Panc1 (cell line): Measurements from ENCODE around the gene PLOD3. TPM values are rescaled to one million over a fixed set of nuclear protein-coding genes. Genes with fewer than 3 reads are reported as not detected.
A peak's percentile ranks its signal among the peaks of the same experiment; 100 is the strongest.

Source experiments
- ATAC-seq: fragments of 200-7000 bp; cut with Tn5 transposase; 2 replicates; pipeline ENCODE4 v1.9.1; 2020; ENCODE audit warnings: mild to moderate bottlenecking, moderate library complexity
- BruUV-seq: library from RNA; stranded (reverse); fragments of 400-500 nt; replicated peaks from 2 replicates; lab custom pipeline; 2021; lab: Mats Ljungman, UMichigan
- CTCF ChIA-PET: fragments of 300-600 bp; sonication (Branson Sonifier 250); formaldehyde crosslinking; loops from one replicate; lab custom pipeline; 2022; ENCODE audit warnings: antibody characterized with exemption; lab: Charles Lee
- POLR2A ChIA-PET: fragments of 300-600 bp; sonication (Branson Sonifier 250); formaldehyde crosslinking; loops from one replicate; lab custom pipeline; 2022; ENCODE audit warnings: antibody characterized with exemption; lab: Charles Lee
- DNase-seq: peaks from one replicate; pipeline ENCODE4 v3.0.0-alpha.2; 2010; ENCODE audit warnings: low read depth, low spot score
- H3K27ac ChIP-seq: 2 replicates; pipeline ENCODE4 v1.5.1; 2011; ENCODE audit warnings: mild to moderate bottlenecking, low read length, inconsistent platforms
- H3K27me3 ChIP-seq: fragments of 200-500 bp; sonication (Bioruptor generic); 2 replicates; pipeline ENCODE4 v1.6.0; 2014; ENCODE audit warnings: low read length, inconsistent platforms; ENCODE audit not compliant: control insufficient read depth, insufficient read depth
- H3K36me3 ChIP-seq: fragments of 200-500 bp; sonication (Bioruptor generic); 2 replicates; pipeline ENCODE4 v1.5.1; 2014; ENCODE audit warnings: inconsistent platforms, mild to moderate bottlenecking, low read length, moderate library complexity; ENCODE audit not compliant: control insufficient read depth, insufficient read depth
- H3K4me1 ChIP-seq: 2 replicates; pipeline ENCODE4 v1.5.1; 2011; ENCODE audit warnings: inconsistent platforms, mild to moderate bottlenecking, low read length, moderate library complexity; ENCODE audit not compliant: control insufficient read depth, insufficient read depth
- H3K4me3 ChIP-seq, 2 experiments: 2 replicates each; pipeline ENCODE4 v1.5.1; 2011 to 2012; ENCODE audit warnings: low read depth in 2 of 2, low read length in 2 of 2, mild to moderate bottlenecking in 2 of 2, inconsistent platforms in 1 of 2, moderate library complexity in 1 of 2
- H3K9me3 ChIP-seq: fragments of 200-500 bp; sonication (Bioruptor generic); 2 replicates; pipeline ENCODE4 v1.5.1; 2014; ENCODE audit warnings: low read depth, mild to moderate bottlenecking, inconsistent platforms, low read length, moderate library complexity; ENCODE audit not compliant: control insufficient read depth, insufficient read depth
- POLR2AphosphoS5 ChIP-seq: IDR thresholded peaks from 2 replicates; pipeline ENCODE4 v1.6.1; 2012; ENCODE audit warnings: mild to moderate bottlenecking, low read depth, low read length, moderate library complexity
- SIN3A ChIP-seq: IDR thresholded peaks from 2 replicates; pipeline ENCODE4 v1.6.1; 2012; ENCODE audit warnings: low read depth, mild to moderate bottlenecking, low read length, moderate library complexity, borderline replicate concordance; ENCODE audit not compliant: insufficient read depth
- TCF7L2 ChIP-seq: IDR thresholded peaks from 2 replicates; pipeline ENCODE4 v1.6.1; 2011; ENCODE audit warnings: mild to moderate bottlenecking, low read depth, low read length, inconsistent platforms
- in situ Hi-C: cut with HindIII; loops from 2 replicates; pipeline ENCODE4 v1.10.0; 2016; ENCODE audit warnings: low sequenced_read_pairs, low pct_unique_long_range_greater_than_20kb
- intact Hi-C: fragments of 100-400 bp; cut with micrococcal nuclease; formaldehyde crosslinking; loops from one replicate; pipeline ENCODE4 v1.10.0; 2022; ENCODE audit not compliant: unreplicated experiment
- total RNA-seq: library from RNA; stranded (reverse); gene quantifications from one replicate; pipeline ENCODE4 v1.2.1, GENCODE V29; 2021; ENCODE audit not compliant: unreplicated experiment
- TF ChIP-seq, protein P1 (sequence below): fragments of 450-650 bp; IDR thresholded peaks from 2 replicates; pipeline ENCODE4 v1.5.1; 2017; ENCODE audit warnings: mild to moderate bottlenecking
- TF ChIP-seq, protein P2 (sequence below), 2 experiments: IDR thresholded peaks; 2 replicates each; pipeline ENCODE4 v1.6.1; 2011 to 2012; ENCODE audit warnings: low read depth in 2 of 2, control low read depth in 1 of 2, low read length in 1 of 2, mild to moderate bottlenecking in 1 of 2, moderate library complexity in 1 of 2; ENCODE audit not compliant: insufficient read depth in 1 of 2

Gene PLOD3
- total RNA-seq, 1 experiment from 2014 or later, result 93.0 TPM

GRCh38 chr7:101244375-101245146 is 27.2 kb upstream of the PLOD3 start, which contains the start of gene FIS1:
FIS1 (minus strand) TSS chr7:101245081; CDS start chr7:101245004, 77 bp downstream.
- TF ChIP-seq POLR2AphosphoS5 (peak; percentile 88), SIN3A (peak; percentile 84; the same call in 1 of the 2 replicates)
- TF ChIP-seq, protein P1, sequence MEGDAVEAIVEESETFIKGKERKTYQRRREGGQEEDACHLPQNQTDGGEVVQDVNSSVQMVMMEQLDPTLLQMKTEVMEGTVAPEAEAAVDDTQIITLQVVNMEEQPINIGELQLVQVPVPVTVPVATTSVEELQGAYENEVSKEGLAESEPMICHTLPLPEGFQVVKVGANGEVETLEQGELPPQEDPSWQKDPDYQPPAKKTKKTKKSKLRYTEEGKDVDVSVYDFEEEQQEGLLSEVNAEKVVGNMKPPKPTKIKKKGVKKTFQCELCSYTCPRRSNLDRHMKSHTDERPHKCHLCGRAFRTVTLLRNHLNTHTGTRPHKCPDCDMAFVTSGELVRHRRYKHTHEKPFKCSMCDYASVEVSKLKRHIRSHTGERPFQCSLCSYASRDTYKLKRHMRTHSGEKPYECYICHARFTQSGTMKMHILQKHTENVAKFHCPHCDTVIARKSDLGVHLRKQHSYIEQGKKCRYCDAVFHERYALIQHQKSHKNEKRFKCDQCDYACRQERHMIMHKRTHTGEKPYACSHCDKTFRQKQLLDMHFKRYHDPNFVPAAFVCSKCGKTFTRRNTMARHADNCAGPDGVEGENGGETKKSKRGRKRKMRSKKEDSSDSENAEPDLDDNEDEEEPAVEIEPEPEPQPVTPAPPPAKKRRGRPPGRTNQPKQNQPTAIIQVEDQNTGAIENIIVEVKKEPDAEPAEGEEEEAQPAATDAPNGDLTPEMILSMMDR, result peak; percentile 96
- TF ChIP-seq, protein P2, sequence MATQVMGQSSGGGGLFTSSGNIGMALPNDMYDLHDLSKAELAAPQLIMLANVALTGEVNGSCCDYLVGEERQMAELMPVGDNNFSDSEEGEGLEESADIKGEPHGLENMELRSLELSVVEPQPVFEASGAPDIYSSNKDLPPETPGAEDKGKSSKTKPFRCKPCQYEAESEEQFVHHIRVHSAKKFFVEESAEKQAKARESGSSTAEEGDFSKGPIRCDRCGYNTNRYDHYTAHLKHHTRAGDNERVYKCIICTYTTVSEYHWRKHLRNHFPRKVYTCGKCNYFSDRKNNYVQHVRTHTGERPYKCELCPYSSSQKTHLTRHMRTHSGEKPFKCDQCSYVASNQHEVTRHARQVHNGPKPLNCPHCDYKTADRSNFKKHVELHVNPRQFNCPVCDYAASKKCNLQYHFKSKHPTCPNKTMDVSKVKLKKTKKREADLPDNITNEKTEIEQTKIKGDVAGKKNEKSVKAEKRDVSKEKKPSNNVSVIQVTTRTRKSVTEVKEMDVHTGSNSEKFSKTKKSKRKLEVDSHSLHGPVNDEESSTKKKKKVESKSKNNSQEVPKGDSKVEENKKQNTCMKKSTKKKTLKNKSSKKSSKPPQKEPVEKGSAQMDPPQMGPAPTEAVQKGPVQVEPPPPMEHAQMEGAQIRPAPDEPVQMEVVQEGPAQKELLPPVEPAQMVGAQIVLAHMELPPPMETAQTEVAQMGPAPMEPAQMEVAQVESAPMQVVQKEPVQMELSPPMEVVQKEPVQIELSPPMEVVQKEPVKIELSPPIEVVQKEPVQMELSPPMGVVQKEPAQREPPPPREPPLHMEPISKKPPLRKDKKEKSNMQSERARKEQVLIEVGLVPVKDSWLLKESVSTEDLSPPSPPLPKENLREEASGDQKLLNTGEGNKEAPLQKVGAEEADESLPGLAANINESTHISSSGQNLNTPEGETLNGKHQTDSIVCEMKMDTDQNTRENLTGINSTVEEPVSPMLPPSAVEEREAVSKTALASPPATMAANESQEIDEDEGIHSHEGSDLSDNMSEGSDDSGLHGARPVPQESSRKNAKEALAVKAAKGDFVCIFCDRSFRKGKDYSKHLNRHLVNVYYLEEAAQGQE (IDR thresholded peaks at IDR 0.05; ENCODE audit: insufficient read depth in 1 of 2, low read depth in 2 of 2, low read length in 1 of 2), result no peak; a peak in 1 of 4 replicates
- ATAC-seq (peak; percentile 98), DNase-seq (peak; percentile 85)
- POLR2A ChIA-PET, result no interaction called here
- CTCF ChIA-PET, result interaction anchor here (0.5 to 1.6 kb wide), 6 partner anchors 27 to 124 kb away, joined by 3 to 8 read pairs (median 4); partner anchors contain the start of genes PLOD3 and ZNHIT1
- H3K9me3 ChIP-seq, result no peaks in the 10 kb centered on the region
- intact Hi-C loops (no loop called here), in situ Hi-C loops (no loop called here)
- no peaks in the 10 kb centered on the region; the same call in 1 of the 2 replicates for H3K36me3 ChIP-seq
- no TSS peak for BruUV-seq
- H3K27ac ChIP-seq, result peak within 1 kb of the TSS; percentile 97
- peak within 1 kb of the TSS; percentile 92 to 100 for H3K4me3 ChIP-seq
- peaks cover 12% of the 10 kb centered on the region; the same call in 1 of the 2 replicates for H3K4me1 ChIP-seq
- no peaks in the 10 kb centered on the region for H3K27me3 ChIP-seq

DNA sequence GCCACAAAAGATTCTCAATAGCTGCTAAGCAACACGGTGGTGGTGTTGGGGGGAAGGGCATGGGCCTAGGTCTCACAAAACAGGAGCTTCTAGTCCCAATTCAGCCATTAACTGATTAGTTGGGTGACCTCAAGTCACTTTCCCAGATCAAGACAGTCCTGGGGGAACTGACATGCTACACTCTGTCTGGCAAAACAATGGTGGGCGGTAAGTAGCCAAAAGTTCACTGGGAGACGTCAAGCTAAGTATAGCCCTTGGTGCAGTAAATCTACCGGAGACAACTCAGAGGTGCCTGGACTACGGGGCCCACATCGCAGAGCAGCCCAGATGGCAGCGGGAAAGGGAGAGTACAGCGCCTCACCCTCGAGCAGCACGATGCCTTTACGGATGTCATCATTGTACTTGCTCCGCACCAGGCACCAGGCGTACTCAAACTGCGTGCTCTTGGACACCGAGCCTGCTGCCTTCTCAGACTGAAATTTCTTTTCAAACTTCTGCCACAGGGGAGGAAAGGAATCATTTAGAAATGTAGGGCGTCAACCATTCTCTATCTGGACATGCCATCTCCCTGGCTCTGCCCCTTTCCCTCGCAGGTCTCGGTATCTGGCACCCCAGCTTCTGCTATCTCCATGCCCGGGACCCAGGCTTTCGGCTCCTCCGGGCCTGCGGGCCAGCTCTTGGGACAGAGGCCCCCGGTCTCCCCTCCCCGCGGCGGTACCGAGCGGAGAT is 26.4 kb upstream of the PLOD3 start:
- no peak for TF ChIP-seq SIN3A
- TF ChIP-seq, protein P2 (IDR thresholded peaks at IDR 0.05; ENCODE audit: insufficient read depth in 1 of 2, low read depth in 2 of 2, low read length in 1 of 2), result no peak
- TF ChIP-seq POLR2AphosphoS5, result no peak
- no peak for TF ChIP-seq TCF7L2
- TF ChIP-seq, protein P1, result no peak
- DNase-seq, result no peak
- Histone ChIP-seq H3K4me1 (peaks cover 12% of the 10 kb centered on the region; the same call in 1 of the 2 replicates), H3K36me3 (no peaks in the 10 kb centered on the region; the same call in 1 of the 2 replicates), H3K4me3 (peak overlapping the region; percentile 92 to 100), H3K9me3 (no peaks in the 10 kb centered on the region), H3K27me3 (no peaks in the 10 kb centered on the region), H3K27ac (peak overlapping the region; percentile 97)
- in situ Hi-C loops, result no loop called here
- intact Hi-C loops, result no loop called here
- TSS peak; percentile 51 for BruUV-seq
- POLR2A ChIA-PET, result interaction anchor here (0.9 kb wide), 1 partner anchor 24 kb away, joined by 11 read pairs; no protein-coding TSS in a partner anchor
- no peak for ATAC-seq
- CTCF ChIA-PET, result interaction anchor here (0.5 to 1.6 kb wide), 5 partner anchors 26 to 123 kb away, joined by 3 to 8 read pairs (median 4); partner anchors contain the start of genes PLOD3 and ZNHIT1
